Fibroblast of the aortic adventitia (primary cell): ENCODE measurements around the gene CNTNAP5. TPM values are rescaled to one million over a fixed set of nuclear protein-coding genes. Genes with fewer than 3 reads are reported as not detected.

Experiments used
- DNase-seq: peaks from one replicate; pipeline ENCODE4 v3.0.0-alpha.2; 2010; ENCODE audit warnings: low read depth
- H3K4me3 ChIP-seq: 2 replicates; pipeline ENCODE4 v1.5.1; 2011; ENCODE audit warnings: low read depth, mild to moderate bottlenecking, control low read depth, low read length, moderate library complexity
- CTCF ChIP-seq: IDR thresholded peaks from 2 replicates; pipeline ENCODE4 v1.5.1; 2011; ENCODE audit warnings: mild to moderate bottlenecking, low read length, control low read depth, inconsistent platforms; ENCODE audit not compliant: insufficient read depth
- total RNA-seq: library from RNA; depleted of rRNA; stranded (reverse); fragments of >200 nt; gene quantifications from 2 replicates; pipeline ENCODE4 v1.2.3, GENCODE V29; 2012; ENCODE audit warnings: low replicate concordance

CNTNAP5 gene
- total RNA-seq, 1 donor: under 0.01 TPM

GRCh38 chr2:124805060-124805459 lies 780.0 kb downstream of the CNTNAP5 start:
- no peak overlapping the region for H3K4me3 ChIP-seq
- DNase-seq: no peak
- no peak for TF ChIP-seq CTCF

DNA sequence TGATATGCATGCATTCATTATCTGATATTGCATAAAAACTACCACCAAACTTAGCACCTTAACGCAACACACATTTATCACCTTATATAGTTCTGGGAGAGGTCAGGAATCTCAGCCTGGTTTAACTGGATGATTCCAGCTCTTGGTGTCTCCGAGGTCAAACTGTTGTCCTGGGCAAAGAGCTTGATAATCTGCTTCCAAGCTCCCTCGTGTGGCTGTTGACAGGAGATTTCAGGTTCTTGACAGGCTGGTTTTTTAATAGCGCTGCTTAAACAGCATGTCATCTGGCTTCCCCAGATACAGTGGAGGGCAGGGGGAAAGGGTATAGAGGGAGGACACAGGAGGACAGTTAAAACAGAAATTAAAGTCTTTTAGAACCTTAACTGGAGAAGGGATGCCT lies 785.0 kb downstream of the CNTNAP5 start:
- TF ChIP-seq CTCF: no peak
- DNase-seq: no peak
- no peak overlapping the region for H3K4me3 ChIP-seq

GRCh38 chr2:124814968-124815745 lies 790.1 kb downstream of the CNTNAP5 start:
- no peak for TF ChIP-seq CTCF
- H3K4me3 ChIP-seq: no peak overlapping the region
- no peak for DNase-seq

GRCh38 chr2:124816007-124816406 lies 790.9 kb downstream of the CNTNAP5 start:
- TF ChIP-seq CTCF: no peak
- no peak for DNase-seq
- no peak overlapping the region for H3K4me3 ChIP-seq

DNA sequence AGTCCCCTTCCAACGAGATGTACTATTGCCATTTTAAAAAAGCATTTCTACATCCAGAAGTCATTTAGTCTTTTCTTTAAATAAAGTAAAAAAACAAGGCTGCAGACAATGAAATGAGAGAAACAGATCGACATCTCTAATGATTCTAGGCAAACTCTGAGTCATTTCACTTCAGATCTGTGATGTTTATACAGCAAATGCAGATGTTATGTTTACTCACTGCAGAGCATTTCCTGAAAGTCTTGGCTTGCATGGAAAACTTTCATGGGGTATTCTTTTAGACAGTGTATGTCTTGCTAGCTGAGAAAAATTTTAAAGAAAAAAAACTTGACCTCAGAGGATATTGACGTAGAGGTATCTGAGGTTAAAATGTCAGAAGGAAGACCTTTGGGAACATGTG lies 797.4 kb downstream of the CNTNAP5 start:
- no peak for DNase-seq
- H3K4me3 ChIP-seq: no peak overlapping the region
- no peak for TF ChIP-seq CTCF

DNA sequence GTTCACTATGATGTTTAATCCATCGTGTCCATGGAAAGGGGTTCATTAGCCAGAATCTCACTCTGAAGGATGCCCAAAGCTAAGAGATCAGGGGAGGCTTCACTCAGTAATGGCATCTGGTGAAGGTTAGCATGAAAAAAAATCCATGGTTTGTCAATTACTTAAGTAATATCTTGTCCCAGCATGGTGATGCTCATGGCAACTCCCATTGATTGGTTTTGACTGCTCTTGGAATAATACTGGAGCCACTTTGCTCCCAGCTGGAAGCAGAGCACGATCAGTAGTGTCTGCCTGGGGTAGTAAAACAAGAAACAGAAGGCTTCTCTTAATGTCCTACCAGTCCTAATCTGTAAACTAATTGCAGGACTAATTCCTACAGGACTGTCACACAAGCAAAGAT lies 799.4 kb downstream of the CNTNAP5 start:
- TF ChIP-seq CTCF: no peak
- no peak for DNase-seq

DNA sequence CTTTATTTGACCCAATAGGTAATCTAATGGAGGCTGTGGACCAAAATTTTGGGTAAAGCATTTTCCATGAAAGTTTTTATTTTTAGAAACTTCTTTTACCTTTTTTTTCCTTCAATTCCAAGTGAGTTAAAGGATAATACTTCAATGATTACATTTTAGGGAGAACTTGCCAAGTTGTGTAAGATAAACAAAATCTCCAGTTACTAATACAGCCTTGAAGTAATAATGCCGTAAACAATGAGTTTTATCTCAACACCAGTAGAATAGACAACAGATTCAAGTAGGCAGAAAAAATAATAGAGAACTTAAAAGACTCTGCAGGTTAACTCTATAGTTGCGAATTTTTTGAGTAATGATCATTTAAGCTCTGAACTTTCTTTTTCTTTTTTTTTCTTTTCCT lies 807.4 kb downstream of the CNTNAP5 start:
- no peak for TF ChIP-seq CTCF
- no peak for DNase-seq

More for the DNA sequence above, 799.4 kb downstream of the CNTNAP5 start:
- H3K4me3 ChIP-seq: no peak overlapping the region

More for the DNA sequence above, 807.4 kb downstream of the CNTNAP5 start:
- no peak overlapping the region for H3K4me3 ChIP-seq
